Stimulated activated CD4-positive, alpha-beta T cell treated with anti-CD3 and anti-CD28 coated beads, Interleukin-4, amount 100 ng/mL, for 24 hours (primary cell): ENCODE data around the gene UMPS.
A peak's percentile ranks its signal among the peaks of the same experiment; 100 is the strongest.
"Not testable (repeated sequence)": the region's sequence is repeated elsewhere in the genome, so short reads cannot be mapped to it uniquely, and the experiment has no call there.

Experiments
- DNase-seq: peaks from one replicate; pipeline ENCODE4 v3.0.0-alpha.2; 2020

UMPS gene

DNA sequence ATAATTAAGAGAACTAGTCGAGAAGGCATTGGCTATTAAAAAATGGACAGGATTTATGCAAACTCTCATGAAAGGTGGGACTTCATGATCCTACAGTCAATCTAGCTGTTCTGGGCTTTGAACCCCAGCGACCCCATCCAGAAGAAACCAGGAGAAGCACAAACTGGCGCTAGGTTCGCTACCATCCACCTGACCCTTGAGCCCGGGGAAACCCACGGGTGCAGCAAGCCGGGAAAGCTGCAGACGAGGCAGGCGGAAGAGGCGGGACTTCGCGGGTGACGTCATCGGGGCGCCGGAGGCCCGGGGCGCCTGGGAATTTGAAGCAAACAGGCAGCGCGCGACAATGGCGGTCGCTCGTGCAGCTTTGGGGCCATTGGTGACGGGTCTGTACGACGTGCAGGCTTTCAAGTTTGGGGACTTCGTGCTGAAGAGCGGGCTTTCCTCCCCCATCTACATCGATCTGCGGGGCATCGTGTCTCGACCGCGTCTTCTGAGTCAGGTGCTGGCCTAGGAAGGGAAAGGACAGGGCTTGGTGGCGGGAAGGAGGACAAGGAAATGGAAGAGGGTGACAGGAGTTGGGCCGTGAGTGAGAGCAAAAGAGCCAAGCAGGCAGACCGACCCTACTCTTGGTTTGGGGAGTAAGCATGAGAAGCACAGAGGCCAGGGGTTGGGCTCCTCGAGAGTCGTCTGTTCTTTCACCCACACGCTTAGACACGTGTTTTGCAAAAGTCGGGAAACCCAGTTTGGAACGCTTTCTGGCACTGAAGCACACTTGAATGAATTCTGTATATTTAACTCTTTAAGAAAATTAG lies at the start of gene UMPS:
UMPS (plus strand) TSS at position 324 of the 812 bp plus-strand sequence; CDS start at position 344, 20 bp downstream.
- peak; percentile 92 for DNase-seq

DNA sequence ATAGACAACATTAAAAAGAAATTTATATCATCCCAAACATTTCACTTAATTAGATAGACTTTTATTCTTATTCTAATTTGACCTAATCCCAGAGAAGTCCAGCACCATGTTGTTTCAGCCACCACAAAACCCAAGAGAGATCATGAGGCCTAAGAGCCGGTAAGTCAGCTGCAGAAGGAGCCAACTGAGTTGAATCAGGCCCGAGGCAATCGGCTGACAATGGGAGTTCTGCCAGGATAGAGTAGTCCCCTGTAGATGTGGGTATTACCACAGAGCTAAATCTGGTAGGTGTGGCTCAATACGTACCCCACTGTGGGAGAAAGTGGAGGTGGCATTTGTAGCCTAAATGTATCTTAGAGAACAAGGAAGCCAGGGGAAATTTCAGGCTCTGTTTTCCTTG lies 49.7 kb upstream of the UMPS start:
- DNase-seq, result no peak

DNA sequence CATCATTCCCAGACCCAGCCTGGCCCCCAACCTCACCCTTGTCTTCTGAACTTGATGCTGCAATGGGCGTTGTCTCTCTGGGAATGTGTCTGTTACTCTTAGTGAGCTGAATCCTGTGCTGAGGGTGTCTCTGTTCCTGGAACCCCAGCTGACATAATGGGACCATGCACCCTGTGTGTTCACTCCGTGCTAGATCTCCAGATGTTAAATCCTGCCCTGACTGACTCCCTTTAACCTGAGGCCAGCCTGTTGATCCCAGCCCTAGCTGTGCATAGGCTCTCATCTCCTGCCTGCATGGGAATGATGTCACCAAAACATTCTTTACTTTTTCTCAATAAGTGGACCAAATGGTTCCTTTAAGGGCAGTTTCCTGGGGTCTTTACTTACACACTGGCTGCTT lies 48.0 kb upstream of the UMPS start:
- no peak for DNase-seq

DNA sequence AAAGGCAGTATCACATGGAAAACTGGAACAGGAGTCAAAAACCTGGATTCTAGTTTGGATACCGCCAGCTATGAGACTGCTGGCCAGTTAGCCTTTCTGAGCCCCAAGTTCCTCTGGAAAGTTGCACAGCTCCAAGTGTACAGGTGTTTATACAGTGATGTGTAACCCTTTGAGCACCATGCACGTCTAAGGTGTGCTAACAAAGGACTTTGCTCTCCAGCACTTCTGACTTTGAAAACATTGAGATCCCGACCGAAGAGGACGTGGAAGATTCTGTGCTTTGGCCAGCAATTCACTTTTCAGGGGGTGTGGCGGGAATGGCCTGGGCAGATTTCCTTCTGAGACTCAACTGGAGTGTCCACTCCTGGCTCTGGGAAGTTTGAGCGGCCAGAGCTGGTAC lies 45.8 kb upstream of the UMPS start:
- no peak for DNase-seq

DNA sequence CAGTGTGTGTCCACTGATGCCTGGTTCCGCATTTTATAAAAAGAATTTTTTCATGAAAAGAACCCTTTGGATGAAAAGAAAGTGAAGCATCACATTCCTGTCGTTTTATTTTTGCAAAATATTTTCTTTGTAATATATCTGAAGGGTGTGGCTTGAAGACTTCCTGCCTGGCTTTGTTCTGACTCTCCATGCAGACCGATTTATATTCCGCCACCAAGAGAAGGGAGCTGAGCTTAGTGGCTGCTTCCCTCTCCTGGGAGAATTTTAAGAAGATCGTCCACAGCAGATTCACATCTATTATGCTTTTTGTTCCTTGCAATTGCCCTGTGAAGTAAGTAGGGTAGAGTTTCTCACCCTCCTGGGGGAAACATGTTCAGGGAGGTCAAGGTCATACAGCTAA lies 45.2 kb upstream of the UMPS start:
- DNase-seq, result no peak

DNA sequence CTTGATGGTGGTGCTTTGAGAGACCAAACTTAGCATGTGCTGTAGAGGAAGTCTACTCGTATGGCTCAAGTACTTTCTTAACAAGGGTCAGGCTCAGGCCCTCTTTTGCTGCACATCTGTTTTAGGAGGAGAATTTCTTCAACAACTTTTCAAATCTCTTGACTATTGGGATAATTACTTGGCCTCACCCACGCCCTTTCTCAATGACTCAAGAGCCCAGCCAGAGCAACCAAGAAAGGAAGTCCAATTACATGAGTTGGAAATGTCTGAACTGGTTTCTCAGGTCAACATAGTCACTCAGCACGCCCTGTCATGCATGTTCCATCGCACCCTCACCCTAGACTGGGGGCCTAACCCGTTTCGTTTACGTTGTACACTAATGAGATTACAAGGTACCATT lies 44.8 kb upstream of the UMPS start:
- DNase-seq, result no peak

DNA sequence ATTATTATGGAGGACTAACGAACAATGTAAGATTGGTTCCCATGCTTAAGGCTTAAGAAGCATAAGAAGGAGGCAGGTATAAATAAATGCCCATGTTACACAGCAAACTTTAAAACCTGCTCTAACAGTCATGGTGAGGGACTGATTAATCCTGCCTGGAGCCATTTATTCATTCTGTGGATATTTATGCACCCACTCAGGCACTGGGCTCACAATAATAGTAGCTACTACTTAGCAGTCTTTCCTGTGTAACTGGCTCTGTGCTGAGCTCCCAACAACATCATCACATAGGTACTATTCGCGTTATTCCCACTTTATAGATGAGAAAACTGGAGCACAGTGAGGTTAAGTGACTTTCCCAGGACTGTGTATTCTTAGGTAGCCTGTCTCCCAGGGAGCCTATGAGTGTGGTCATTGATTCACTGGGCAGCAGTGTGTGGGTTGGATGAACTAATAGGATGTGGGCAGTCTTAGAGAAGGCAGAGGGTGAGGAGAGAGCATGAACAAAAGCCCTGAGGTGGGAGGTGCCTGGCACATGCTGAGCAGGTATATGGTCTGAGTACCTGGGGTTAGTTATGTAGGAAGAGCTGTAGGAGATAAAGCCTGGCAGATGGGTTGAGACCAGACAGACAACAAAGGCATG lies 44.1 kb upstream of the UMPS start:
- no peak for DNase-seq

DNA sequence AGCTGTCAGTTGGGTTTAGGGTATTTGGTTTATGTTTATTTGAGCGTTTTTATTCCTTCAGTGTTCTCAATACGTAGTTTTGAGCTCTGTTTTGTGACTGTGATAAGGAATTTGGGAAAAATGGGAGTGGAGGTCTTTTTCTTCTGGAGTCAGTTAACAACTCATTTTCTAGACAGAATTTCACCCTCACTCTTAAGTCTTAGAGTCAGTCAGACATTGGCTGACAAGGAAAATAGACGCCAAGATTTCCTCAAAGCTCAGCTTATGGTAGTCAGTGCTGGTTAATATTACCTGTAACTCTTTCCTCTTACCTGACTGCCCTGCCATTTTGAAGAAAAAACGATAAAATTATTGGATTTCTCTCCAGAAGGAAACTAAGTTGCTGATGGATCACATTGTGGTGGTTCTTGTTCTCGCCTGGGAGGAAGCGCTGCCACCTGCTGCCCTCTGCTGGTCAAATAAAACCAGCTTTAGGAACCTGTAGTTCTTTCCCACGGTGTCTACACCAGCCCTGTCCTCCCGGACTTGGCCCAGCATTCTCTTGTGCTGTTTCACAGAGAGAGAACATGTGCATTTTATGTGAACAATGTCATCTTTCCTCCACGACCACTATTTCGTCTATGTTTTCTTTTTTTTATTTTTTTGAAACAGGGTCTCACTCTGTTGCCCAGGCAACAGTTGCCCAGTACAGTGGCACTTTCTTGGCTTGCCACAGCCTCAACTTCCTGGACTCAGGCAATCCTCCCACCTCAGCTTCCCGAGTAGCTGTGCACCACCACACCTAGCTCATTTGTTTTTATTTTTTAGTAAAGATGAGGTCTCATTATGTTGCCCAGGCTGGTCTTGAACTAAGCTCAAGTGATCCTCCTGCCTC lies 41.4 kb upstream of the UMPS start:
- peak; percentile 79 for DNase-seq

DNA sequence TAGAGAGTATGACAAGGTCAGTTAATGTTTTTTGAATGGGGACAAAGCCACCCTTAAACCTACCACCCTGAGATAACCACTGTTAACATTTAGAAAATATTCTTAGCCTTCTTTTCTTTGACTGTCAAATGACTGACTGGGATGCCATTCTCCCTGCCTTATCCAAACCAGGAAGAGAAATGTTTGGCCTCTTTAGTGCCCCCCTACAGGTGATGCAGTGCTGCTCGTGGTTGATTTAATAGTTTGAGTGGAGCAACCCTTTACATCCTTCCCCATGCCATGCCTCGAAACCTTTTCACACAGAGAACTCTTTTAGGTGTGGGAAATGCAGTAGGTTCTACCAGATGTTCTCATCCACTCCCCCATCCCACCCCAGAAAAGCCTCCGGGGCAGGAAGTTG lies 38.7 kb upstream of the UMPS start:
- no peak for DNase-seq

DNA sequence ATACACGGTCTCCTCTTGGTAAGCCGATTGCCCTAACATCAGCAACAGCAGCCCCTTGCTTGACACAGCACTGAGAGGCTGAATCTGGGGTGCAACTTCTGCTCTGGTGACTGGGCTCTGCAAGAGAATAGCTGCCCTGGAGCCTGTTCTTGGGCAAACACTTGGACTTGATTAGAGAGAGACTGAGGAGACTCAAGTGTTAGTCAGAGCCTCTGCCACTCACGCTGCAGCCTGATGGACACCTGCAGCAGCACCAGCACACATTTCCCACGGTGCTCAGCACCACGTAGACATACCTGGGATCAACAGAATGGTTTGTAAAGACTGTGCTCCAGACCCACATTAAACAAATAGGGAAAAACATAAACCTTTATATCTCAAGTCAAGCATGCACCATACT lies 35.8 kb upstream of the UMPS start:
- no peak for DNase-seq

DNA sequence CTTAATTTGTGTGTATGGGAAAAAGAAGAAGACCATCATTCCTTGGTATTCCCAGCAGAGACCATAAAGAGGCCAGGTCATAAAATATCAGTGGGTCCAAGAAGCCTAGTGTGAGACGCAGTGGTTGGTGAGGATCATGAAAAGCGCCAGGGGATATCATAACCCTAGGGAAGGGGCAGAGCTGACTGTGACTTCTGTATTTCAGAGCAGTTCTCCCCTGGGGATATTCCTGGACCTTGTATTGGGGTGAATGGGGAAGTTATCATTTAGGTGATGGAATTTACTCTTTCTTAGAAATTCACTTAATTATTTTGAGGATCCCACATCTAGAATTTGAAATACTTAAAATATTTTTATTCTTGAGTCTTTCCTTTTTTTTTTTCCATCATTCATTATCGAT lies 34.9 kb upstream of the UMPS start:
- no peak for DNase-seq

DNA sequence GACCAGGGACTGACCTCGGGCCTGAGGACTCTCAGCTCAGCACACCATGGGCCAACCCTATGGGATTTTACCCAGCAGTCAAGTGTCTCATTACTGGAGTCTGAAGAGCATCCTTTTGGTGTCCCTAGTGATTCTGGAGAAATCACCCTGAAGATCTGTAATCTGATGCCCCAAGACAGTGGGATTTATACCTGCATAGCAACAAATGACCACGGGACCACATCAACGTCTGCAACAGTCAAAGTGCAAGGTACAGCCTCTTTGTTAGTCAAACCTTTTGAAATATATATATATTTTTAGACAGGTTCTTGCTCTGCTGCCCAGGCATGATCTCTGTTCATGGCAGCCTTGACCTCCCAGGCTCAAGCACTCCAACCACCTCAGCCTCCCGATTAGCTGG lies 34.2 kb upstream of the UMPS start:
- DNase-seq, result no peak

DNA sequence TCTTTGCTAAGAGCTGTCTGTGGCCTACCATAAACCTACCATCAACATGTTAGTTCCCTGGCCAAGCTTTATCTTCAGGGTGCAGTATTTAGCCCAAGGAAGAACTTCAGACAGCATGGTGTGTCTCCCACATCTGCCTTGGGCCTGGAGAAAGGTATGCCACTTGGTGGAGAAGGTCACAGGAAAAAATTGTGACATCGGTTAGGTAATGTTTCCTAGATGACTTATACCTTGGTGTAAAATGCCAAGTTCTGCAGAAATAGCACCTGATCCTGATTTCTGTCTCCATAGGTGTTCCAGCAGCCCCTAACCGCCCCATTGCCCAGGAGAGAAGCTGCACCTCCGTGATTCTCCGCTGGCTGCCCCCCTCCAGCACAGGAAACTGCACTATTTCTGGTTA lies 33.0 kb upstream of the UMPS start:
- DNase-seq, result no peak

DNA sequence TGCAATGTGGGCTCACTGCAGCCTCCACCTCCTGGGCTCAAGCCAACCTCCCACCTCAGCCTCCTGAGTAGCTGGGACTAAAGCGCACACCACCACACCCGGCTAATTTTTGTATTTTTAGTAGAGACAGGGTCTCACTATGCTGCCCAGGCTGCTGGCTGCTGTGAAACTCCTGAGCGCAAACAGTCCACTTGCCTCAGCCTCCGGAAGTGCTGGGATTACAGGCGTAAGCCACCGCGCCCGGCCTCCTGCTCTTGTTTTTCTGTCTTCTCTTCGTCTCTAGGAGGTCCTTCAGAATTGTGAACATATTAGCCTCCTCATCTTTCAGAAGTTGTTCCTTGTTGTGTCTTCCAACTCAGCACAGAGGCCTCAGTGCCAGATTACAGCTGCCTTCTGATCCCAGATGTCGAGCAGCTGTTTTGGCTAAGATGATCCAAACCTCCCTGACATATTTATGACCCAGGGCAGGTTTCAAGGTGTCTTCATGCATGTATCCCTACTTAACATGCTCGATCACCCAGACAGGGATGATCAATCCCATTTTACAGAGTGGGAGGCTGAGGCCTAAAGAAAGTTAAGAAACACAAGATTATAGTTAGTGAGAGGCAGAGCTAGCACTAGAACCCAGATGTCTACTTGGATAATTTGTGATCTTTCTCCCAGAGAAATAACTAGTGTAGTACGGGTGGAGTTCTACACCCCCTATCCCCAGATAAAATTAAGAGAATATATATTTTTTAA lies 32.1 kb upstream of the UMPS start:
- no peak for DNase-seq

DNA sequence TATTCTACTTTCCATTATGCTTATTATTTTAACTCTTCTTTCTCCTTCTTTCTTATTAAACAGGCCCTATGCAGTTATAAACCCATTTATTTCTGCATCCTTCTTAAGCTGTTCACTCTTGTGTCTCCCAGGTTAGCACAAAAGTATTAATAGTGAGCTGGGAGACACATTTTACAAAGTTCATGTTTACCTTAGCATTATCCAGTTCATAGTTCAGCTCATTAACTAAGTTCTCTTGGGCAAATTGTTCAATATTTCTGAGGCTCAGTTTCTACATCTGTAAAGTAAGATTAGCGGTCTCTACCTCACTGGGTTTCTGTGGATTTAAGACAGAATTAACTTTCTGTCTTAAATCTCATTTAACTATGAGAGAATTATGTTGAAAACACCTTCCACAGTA lies 31.2 kb upstream of the UMPS start:
- DNase-seq, result no peak

DNA sequence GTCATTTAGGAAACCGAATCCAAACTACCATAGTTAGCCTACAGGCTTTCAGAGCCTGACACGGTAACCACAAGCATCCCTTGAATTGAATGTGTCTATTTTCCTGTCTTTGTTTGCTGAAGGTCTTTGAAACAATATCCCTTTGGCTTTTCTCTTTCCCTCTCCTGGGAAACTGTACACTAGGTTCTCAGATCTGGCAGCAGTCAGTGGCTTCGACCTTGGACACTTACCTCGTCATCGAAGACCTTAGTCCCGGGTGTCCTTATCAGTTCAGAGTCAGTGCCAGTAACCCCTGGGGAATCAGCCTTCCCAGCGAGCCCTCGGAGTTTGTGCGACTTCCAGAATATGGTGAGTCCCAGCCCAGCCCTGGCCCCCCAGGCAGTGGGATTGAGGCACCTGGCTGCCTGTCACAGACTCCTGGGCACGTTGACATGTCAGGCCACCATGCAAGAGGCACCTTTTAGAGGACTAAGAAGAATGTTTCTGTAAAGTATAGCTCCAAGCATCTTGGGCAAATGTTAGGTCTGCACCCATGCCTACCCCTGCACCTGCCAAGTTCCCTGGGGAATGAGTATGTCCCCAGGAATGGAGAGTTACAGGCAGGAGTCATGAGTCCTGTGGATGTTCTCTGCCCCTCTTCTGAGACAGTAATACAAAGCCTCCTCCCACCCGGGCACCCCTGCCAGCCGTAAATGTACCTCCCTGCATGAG lies 30.4 kb upstream of the UMPS start:
- DNase-seq, result no peak

DNA sequence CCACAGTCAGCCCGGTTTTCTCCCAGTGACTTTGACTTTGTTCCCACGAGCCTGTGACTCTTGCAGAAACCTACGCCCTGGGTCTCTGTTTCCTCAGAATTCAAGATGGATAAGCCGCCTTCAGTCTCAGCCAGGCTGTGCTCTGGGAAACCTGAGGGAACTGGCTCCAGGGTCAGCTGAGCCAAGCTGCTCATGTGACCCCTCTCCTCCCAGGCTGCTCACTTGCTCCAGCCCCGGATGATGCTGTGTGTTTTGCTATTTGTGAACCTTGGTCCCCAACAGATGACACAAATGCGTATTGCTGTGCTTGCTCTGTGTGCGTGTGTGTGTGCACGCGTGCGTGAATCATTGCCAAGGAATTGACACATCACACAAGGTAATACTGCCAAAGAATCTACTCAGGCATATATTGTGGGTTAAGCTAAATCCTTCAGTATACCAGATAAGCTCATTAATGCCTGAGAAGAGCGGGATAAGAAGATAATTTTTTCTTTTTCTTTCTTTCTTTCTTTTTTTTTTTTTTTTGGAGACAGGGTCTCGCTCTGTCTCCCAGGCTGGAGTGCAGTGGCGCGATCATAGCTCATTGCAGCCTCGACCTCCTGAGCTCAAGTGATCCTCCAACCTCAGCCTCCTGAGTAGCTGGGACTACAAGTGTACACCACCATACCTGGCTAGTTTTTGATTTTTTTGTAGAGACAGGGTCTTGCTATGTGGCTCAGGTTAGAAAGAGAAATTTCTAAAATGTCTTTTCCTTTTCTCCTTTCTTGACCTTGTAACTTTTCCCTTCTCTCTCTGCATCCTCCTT lies 29.2 kb upstream of the UMPS start:
- no peak for DNase-seq

DNA sequence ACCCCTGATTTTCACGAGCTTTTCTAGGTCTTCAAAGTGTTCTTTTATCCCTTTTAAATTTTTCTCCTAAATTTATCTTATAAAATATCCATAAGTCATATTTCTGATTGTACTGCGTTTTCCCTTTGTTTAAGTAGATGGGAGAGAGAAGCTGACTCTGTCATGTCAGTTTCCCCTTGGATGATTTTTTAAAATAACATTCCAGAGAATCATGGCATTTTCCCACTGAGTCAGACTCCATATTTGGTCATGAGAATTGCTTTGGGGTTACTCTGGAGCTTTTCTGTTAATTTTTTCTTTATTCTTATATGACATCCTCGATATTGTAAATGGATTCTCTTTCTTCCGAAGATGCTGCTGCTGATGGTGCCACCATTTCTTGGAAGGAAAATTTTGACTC lies 28.6 kb upstream of the UMPS start:
- DNase-seq, result no peak

DNA sequence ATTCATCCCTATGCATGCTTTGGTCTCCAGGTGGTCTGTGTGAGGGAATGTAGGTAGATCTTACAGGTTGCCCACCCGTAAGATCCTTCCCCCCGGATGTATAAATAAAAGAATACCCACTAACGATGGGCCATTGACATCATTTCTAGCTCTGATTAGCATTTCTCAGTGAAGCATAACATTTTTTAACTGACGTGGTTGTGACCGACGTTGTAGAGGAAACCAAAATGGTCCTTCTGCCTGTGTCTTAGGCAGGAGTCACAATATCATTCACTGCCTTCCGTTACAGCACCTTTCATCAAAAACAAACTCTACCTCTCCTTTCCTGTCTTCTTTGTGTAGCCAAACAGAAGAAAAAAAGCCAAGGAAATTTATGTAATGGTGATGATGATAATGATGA lies 27.3 kb upstream of the UMPS start:
- no peak for DNase-seq

DNA sequence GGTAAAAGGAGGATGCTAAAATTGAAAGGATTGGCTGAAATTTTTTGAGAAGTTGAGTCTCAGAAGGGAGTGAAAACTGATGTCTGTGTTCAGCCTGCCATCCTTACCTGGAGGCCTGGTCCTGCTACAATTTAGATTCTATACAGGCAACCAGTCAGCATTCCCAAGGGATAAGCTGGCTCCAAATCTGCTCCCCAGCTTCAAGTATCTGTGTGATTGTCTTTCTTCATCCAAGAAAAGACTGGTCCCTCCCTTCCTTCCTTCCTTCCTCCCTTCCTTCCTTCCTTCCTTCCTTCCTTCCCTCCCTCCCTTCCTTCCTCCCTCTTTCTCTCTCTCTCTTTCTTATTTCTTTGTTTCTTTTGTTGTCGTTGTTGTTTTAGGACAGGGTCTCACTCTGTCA lies 24.7 kb upstream of the UMPS start:
- no peak for DNase-seq

DNA sequence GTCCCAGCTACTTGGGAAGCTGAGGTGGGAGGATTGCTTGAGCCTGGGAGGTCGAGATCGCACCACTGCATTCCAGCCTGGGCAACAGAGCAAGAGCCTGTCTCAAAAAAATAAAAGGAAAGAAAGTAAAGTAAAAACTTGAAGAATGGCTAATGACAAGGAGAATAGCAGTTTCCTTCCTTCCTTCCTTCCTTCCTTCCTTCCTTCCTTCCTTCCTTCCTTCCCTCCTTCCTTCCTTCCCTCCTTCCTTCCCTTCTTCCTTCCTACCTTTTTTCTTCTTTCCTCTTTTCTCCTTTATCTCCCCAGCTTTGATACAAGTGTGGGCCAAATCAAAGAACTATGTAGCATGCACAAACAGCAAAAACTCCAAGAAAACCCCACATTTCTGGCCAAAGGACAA lies 23.0 kb upstream of the UMPS start:
- not testable (repeated sequence) for DNase-seq

DNA sequence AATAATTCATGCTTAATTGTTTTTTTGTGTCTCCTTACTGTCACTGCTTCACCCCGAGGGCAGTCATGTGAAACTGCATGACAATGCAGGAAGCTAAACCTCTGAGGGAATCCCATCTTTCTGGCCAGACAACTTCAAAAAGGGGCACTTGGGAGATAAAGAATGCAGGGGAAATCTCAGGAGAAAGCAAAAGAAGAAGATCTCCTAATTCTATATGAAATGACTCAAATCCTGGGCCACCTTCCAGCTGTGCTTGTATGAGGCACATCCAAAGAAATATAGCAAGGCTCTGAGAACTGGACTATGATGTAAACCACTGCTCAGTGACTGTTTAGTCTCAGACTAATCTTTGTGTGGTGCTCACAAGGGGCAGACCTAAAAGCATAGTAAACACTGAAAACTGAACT lies 22.6 kb upstream of the UMPS start:
- DNase-seq, result no peak
